Inflammatory macrophage (primary cell): ENCODE results near the gene CR1L.
"Not testable (repeated sequence)": the region's sequence is repeated elsewhere in the genome, so short reads cannot be mapped to it uniquely, and the experiment has no call there.

Experiments used
- DNase-seq, 2 donors: peaks; one replicate each; pipeline ENCODE4 v3.0.0-alpha.2; 2020 to 2022

Gene CR1L

GRCh38 chr1:207682872-207683434, 38.0 kb downstream of the CR1L start:
- not testable (repeated sequence) for DNase-seq

- DNase-seq = not testable (repeated sequence)
Measured at GRCh38 chr1:207690551-207690950, 45.6 kb downstream of the CR1L start.

GRCh38 chr1:207691010-207691409, 46.1 kb downstream of the CR1L start:
- DNase-seq = no peak

- no peak for DNase-seq
Measured at GRCh38 chr1:207691841-207692240, 46.9 kb downstream of the CR1L start.

GRCh38 chr1:207692291-207692690, 47.4 kb downstream of the CR1L start:
- not testable (repeated sequence) for DNase-seq

- DNase-seq = no peak
Measured at GRCh38 chr1:207695891-207696290, 51.0 kb downstream of the CR1L start.

- peak; percentile 60 to 63 for DNase-seq
Measured at GRCh38 chr1:207698822-207699483, 54.0 kb downstream of the CR1L start.

- no peak for DNase-seq
Measured at GRCh38 chr1:207702317-207702716, 57.4 kb downstream of the CR1L start.

- DNase-seq = no peak
Measured at GRCh38 chr1:207703712-207704111, 58.8 kb downstream of the CR1L start.

- not testable (repeated sequence) for DNase-seq
Measured at GRCh38 chr1:207708004-207708403, 63.1 kb downstream of the CR1L start.

GRCh38 chr1:207711285-207711684, 66.4 kb downstream of the CR1L start:
- DNase-seq = no peak

GRCh38 chr1:207712701-207713100, 67.8 kb downstream of the CR1L start:
- not testable (repeated sequence) for DNase-seq

GRCh38 chr1:207713529-207713928, 68.6 kb downstream of the CR1L start:
- no peak for DNase-seq

GRCh38 chr1:207719234-207719633, 74.3 kb downstream of the CR1L start:
- no peak for DNase-seq

- not testable (repeated sequence) for DNase-seq
Measured at GRCh38 chr1:207728200-207728858, 83.4 kb downstream of the CR1L start.

- DNase-seq = not testable (repeated sequence)
Measured at GRCh38 chr1:207737503-207738157, 92.7 kb downstream of the CR1L start.

GRCh38 chr1:207738158-207738659, 93.3 kb downstream of the CR1L start:
- DNase-seq = not testable (repeated sequence)

- DNase-seq = no peak
Measured at GRCh38 chr1:207740207-207740606, 95.3 kb downstream of the CR1L start.

- peak; percentile 47 to 61 for DNase-seq
Measured at GRCh38 chr1:207742850-207743555, 98.1 kb downstream of the CR1L start.

- DNase-seq = no peak
Measured at GRCh38 chr1:207744000-207744534, 99.1 kb downstream of the CR1L start.

GRCh38 chr1:207745285-207745684, 100.4 kb downstream of the CR1L start:
- DNase-seq = no peak
